ENCODE data around the gene ANGPTL4.
"Not testable (repeated sequence)": the region's sequence is repeated elsewhere in the genome, so short reads cannot be mapped to it uniquely, and the experiment has no call there.

Gene ANGPTL4

DNA sequence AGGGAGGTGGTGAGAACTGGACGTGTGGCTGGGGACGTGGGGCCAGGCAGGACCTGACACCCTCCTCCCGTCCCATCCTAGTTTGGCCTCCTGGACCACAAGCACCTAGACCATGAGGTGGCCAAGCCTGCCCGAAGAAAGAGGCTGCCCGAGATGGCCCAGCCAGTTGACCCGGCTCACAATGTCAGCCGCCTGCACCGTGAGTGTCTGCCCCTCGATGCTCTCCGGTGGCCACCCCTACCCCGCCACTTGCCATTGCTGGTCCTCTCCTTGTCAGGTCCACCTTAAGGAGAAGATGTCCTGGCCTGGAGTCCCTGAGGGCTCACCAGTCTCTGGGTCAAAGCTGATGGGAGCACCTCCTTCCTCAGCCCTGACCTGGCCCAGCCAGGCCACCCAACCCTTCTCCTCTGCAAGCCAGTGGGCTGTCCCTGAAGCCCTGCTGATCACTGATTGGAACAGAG is 2.2 kb downstream of the ANGPTL4 start:
- no peak for DNase-seq

DNA sequence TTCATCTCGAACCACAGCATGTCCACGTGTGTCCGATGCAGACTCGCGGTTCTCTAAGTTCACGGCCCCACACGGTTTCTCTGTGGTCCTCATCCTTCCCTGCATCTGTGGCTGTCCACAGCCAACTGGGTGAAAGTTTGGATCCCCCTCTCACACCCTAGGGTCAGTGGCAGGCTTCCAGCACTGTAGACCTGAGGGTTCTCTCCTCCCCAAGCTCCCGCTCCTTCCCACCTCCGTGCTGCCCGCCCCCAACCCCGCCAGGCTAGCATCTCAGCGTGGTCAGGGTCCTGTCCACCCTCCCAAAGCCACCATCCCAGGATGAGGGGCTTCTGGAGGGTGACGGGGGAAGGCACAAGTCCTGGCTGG is 3.0 kb downstream of the ANGPTL4 start:
- DNase-seq, result no peak

DNA sequence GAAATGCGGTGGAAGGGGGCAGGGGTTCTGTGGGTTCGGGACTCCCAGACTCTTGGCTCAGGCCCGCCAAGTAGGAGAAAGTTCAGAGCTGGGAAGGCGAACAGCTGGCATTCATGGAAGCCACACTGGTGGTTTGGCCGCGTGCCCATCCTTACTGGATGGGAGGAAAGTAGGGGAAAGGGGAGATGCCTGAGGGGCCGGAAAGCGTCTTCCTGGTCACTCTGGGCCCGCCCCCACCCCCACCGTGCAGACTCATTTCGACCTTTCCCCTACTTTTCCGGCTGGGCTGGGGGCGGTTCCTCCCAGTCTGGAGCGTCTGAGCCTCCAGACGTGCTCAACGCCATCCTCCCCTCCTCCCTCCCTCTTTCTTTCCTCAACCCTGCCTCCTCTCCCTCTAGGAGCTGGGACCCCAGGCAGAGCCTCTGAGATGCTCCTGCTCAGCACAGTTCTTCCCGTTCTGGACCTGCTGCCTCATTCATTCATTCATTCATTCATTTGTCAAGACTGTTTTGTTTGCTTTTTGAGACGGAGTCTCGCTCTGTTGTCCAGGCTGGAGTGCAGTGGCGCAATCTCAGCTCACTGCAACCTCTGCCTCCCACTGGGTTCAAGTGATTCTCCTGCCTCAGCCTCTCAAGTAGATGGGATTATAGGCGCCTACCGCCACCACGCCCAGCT is 3.5 kb downstream of the ANGPTL4 start:
- DNase-seq, result no peak

DNA sequence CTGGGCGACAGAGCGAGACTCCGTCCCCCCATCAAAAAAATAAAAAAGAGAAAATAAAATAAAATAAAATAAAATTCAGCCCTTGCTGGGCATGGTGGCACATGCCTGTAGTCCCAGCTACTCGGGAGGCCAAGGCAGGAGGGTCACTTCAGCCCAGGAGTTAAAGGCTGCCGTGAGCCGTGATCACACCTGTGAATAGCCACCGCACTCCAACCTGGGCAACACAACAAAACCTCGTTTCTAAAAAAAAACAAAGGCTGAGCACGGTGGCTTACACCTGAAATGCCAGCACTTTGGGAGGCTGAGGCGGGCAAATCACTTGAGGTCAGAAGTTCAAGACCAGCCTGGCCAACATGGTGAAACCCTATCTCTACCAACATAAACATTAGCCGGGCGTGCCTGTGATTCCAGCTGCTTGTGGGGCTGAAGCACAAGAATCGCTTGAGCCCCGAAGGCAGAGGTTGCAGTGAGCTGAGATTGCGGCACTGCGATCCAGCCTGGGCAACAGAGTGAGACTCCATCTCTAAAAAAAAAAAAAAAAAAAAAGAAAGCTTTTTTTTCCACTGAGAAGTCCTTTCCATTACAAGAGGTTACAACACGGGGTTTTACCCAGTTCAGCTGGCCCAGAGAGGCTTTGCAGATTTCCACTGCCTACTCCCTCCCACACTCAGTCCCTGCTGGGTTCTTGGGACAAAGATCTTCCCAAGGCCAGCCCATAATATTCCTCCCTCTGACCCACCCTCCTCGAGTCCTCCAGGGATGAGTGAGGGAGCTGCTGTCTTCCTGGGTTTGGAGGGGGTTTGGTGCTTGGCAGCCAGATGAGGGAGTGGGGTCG is 6.4 kb downstream of the ANGPTL4 start:
- no peak for DNase-seq

DNA sequence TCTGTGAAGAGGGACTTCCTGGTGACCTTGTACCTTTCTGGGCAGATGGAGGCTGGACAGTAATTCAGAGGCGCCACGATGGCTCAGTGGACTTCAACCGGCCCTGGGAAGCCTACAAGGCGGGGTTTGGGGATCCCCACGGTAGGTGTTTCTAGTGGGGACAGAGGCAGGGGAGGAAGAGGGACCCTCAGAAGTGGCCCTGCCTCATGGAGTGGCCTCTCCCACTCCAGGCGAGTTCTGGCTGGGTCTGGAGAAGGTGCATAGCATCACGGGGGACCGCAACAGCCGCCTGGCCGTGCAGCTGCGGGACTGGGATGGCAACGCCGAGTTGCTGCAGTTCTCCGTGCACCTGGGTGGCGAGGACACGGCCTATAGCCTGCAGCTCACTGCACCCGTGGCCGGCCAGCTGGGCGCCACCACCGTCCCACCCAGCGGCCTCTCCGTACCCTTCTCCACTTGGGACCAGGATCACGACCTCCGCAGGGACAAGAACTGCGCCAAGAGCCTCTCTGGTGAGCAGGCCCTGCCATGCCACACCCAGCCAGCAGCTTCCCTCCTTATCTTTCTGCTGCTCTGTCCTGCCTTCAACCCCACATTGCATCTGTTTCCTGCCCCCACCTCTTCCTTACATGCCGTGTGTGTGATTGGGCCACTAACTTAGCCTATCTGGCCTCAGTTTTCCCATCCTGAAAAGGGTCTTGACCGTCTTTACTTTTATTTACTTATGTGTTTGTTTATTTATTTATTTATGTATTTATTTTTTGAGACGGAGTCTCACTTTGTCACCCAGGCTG is 7.3 kb downstream of the ANGPTL4 start:
- DNase-seq, result no peak

DNA sequence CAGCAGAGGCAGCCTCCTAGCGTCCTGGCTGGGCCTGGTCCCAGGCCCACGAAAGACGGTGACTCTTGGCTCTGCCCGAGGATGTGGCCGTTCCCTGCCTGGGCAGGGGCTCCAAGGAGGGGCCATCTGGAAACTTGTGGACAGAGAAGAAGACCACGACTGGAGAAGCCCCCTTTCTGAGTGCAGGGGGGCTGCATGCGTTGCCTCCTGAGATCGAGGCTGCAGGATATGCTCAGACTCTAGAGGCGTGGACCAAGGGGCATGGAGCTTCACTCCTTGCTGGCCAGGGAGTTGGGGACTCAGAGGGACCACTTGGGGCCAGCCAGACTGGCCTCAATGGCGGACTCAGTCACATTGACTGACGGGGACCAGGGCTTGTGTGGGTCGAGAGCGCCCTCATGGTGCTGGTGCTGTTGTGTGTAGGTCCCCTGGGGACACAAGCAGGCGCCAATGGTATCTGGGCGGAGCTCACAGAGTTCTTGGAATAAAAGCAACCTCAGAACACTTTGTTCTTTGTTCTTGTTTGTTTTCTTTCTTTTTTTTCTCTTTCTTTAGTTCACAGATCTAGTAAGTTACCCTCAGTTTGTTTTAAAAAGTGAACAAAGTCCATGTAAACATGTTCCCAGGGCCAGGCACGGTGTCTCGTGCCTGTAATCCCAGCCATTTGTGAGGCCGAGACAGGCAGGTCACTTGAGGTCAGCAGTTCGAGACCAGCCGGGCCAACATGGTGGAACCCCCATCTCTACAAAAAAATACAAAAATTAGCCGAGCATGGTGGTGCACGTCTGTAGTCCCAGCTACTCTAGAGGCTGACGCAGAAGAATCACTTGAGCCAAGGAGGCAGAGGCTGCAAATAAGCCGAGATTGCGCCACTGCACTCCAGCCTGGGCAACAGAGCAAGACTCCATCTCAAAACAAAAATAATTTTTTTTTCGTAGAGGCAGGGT is 10.2 kb downstream of the ANGPTL4 start:
- no peak for DNase-seq

DNA sequence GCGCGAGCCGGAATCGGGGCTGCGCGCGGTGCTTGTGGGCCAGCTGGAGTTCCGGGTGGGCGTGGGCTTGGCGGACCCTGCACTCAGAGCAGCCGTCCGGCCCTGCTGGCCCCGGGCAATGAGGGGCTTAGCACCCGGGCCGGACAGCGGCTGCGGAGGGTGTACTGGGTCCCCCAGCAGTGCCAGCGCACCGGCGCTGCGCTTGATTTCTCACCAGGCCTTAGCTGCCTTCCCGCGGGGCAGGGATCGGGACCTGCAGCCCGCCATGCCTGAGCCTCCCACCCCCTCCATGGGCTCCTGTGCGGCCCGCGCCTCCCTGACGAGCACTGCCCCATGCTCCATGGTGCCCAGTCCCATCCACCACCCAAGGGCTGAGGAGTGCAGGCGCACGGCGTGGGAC is 11.8 kb downstream of the ANGPTL4 start:
- not testable (repeated sequence) for DNase-seq

DNA sequence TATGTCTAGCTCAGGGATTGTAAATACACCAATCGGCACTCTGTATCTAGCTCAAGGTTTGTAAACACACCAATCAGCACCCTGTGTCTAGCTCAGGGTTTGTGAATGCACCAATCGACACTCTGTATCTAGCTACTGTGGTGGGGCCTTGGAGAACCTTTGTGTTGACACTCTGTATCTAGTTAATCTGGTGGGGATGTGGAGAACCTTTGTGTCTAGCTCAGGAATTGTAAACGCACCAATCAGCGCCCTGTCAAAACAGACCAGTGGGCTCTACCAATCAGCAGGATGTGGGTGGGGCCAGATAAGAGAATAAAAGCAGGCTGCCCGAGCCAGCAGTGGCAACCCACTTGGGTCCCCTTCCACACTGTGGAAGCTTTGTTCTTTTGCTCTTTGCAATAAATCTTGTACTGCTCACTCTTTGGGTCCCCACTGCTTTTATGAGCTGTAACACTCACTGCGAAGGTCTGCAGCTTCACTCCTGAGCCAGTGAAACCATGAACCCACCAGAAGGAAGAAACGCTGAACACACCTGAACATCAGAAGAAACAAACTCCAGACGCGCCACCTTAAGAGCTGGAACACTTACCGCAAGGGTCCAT is 12.5 kb downstream of the ANGPTL4 start:
- not testable (repeated sequence) for DNase-seq

DNA sequence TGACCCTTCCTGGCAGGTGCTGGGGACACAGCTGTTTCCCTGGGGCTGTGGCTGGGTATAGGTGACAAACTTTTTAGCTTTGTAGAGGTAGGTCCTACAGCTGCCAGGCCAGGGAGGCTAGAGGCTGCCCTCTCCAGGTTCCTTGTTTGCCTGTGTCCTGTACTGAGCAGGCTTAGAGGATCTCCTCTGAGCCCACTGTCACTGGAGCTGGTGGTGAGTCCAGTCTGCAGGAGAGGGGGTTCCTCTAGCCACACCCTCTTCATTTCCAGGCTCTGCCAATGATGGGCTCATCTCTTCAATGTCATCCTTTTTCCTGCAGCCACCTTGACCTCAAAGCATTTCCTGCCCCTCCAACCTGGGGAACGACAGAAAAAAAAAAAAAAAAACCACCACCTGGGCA is 13.6 kb downstream of the ANGPTL4 start:
- DNase-seq, result no peak

DNA sequence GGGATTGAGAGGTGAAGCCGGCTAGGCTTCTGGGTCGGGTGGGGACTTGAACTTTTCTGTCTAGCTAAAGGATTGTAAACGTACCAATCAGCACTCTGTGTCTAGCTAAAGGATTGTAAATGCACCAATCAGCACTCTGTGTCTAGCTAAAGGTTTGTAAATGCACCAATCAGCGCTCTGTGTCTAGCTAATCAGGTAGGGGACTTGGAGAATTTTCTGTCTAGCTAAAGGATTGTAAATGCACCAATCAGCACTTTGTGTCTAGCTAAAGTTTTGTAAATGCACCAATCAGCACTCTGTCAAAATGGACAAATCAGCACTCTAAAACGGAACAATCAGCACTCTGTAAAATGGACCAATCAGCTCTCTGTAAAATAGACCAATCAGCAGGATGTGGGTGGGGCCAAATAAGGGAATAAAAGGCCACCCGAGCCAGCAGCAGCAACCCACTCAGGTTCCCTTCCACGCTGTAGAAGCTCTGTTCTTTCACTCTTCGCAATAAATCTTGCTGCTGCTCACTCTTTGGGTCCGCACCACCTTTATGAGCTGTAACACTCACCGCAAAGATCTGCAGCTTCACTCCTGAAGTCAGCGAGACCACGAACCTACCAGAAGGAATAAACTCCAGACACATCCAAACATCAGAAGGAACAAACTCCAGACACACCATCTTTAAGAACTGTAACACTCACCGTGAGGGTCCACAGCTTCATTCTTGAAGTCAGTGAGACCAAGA is 15.4 kb downstream of the ANGPTL4 start:
- DNase-seq, result not testable (repeated sequence)

DNA sequence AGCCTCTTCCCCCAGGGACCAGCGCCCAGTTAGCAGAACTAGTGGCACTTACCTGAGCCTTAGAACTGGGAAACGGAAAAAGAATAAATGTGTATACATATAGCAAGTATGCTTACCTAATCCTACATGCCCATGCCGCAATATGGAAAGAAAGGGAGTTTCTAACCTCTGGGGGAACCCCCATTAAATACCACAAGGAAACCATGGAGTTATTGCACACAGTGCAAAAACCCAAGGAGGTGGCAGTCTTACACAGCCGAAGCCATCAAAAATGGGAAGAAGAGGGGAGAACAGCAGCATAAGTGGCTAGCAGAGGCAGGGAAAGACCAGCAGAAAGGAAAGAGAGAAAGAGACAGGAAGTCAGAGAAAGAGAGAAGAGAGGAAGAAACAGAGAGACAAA is 20.6 kb downstream of the ANGPTL4 start:
- DNase-seq, result not testable (repeated sequence)

DNA sequence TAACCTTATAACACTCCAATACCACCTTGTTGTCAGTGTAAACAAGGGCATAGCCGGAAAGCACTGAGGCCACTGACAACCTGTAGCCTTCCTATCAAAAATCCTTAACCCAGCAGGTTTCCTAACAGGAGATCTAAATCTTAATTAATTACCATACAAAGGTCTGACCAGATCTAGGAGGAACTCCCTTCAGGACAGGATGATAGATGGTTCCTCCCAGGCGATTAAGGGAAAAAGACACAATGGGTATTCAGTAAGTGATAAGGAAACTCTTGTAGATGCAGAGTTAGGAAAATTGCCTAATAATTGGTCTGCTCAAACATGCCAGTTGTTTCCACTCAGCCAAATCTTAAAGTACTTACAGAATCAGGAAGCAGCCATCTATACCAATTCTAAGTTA is 21.1 kb downstream of the ANGPTL4 start:
- DNase-seq, result not testable (repeated sequence)

DNA sequence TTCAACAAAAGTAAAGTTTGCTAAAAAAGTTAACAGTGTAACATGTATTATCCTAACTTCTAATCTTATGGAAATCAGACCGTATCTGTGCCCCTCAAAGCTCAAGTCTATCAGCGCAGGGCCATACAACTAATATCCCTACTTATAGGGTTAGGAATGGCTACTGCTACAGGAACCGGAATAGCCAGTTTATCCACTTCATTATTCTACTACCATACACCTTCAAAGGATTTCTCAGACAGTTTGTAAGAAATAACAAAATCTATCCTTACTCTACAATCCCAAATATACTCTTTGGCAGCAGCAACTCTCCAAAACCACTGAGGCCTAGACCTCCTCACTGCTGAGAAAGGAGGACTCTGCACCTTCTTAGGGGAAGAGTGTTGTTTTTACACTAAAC is 21.6 kb downstream of the ANGPTL4 start:
- not testable (repeated sequence) for DNase-seq

DNA sequence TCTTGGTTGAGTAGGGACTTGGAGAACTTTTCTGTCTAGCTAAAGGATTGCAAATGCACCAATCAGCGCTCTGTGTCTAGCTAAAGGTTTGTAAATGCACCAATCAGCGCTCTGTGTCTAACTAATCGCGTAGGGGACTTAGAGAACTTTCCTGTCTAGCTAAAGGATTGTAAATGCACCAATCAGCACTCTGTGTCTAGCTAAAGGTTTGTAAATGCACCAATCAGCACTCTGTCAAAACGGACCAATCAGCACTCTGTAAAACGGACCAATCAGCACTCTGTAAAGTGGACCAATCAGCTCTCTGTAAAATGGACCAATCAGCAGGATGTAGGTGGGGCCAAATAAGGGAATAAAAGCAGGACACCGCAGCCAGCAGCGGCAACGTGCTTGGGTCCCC is 22.5 kb downstream of the ANGPTL4 start:
- not testable (repeated sequence) for DNase-seq

DNA sequence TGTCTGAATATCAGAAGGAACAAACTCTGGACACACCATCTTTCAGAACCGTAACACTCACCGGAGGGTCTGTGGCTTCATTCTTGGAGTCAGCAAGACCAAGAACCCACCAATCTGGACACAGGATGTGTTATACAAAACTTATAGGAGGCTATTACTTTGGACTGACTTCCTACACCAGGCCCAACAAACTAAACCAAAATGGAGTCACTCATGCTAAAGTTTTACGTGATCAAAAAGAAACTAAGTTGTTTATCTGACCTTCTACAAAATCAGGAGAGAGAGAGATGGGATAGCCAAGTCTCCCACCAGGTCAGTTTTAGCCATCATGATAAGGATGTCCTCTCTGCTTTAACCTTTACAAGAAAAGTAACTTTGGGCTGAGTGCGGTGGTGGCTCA is 23.0 kb downstream of the ANGPTL4 start:
- no peak for DNase-seq

DNA sequence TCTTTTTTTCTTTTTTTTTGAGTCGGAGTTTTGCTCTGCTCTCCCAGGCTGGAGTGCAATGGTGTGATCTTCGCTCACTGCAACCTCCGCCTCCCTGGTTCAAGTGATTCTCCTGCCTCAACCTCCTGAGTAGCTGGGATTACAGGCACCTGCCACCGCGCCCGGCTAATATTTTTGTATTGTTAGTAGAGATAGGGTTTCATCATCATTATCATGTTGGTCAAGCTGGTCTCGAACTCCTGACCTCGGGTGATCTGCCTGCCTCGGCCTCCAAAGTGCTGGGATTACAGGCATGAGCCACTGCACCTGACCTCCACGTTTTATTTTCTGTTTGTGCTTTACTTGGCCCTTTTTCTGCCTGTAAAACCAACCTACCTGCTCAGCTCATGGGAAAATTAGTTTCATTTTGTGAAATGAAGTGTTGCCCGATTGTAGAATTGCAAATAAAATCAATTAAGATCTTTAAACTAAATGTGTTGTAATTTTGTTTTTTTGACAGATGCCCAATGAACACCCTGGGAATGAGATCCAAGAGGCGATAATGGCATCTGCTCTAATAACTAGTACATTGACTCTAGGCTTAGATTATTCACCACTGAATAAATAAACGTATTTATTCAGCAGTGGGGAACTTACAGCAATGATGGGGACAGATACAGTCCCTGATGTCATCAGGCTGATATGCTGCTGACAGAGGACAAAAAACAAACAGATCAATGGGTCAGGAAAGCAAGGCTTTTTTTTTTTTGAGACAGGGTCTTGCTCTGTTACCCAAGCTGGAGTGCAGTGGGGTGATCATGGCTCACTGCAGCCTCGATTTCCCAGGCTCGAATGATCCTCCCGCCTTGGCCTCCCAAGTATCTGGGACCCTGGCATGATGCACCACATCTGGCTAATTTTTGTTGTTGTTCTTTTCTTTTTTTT is 24.0 kb downstream of the ANGPTL4 start:
- no peak for DNase-seq

DNA sequence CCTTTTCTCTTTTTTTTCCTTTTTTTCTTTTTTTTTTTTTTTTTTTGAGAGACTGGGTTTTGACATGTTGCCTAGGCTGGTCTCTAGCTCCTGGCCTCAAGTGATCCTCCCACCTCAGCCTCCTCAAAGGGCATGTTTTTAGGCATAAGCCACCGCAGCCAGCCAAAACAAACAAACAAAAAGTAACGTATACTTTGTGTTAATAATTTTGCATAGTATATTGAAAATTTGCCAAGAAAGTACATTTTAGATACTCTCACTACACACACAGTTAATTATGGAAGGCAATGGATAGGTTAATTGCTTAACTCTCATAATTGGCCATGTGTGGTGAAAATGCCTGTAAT is 24.6 kb downstream of the ANGPTL4 start:
- DNase-seq, result no peak

DNA sequence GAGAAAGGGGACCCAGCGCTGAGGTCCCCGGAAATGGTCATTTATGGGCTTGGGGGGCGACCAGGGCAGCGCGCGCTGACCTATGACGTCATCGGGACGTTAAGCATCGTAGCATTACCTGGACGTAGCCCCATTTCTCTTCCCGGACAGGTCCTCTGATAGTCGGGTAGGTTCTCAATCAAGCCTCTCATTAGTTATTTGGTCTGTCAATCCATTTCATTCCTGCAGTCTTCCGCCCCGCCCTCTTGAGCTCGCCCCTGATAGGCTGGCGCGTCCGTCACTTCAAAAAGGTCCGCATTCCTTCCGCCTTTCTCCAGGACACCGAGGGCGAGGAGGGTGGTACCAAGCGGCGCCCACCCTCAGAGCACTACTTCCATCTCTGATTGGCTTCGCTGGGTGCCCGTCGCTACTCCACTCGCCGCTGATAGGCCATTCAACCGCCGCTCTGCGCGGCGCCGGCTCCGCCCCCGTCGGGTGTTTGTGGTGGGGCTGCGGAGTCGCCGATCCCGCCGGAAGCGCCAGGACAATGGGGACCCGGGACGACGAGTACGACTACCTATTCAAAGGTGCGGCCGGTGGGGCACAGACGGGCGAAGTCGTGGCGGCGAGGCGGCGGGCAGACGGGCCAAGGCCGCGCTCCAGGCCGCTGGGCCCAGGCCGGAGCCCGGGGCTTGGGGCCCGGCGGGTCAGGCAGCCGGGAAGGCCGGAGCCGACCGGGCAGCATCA is 26.1 kb downstream of the ANGPTL4 start, which contains the start of gene RAB11B:
RAB11B (plus strand) TSS at position 470 of the 726 bp plus-strand sequence; CDS start at position 527, 57 bp downstream.
- DNase-seq, result peak; percentile 99

DNA sequence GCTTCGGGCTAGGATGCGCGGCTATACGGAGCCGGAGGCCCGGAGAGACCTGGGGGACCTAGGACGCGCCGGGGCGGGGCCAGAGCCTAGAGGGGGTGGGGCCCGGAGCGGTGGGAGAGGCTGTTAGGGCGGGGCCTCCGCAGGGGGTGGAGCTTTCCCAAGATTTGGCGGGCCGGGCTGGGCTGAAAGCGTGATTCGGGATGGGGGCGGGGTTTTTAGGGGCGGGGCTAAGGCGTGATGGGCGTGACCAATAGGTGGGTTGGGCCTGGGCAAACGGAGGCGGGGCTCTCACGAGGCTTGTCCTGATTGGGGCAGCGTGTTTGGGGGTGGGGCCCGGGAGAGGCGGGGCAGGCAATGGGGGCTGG is 26.6 kb downstream of the ANGPTL4 start:
- DNase-seq, result peak; percentile 69
